Measurements from ENCODE around the gene TERB1.
A peak's percentile ranks its signal among the peaks of the same experiment; 100 is the strongest.
"Not testable (repeated sequence)": the region's sequence is repeated elsewhere in the genome, so short reads cannot be mapped to it uniquely, and the experiment has no call there.

TERB1 gene

DNA sequence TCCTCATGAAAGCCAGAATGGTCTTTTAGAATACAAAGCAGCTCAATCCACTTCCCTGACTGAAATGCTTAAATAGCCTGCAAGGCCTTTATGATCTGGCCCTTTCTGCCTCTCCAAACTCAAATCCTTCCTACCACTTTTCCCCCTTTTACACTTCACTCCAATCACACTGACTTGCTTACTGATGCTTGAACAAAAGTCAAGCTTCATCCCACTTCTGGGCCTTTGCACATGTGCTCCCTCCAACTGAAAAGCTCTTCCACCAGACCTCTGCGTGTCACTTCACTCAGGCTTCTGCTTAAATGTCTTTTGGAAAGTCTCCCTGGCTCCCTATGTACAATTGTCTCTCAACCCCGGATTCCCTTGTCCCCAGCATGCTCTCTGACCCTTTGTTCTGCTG is 13.3 kb upstream of the TERB1 start:
- DNase-seq (ENCODE audit: low spot score): no peak

DNA sequence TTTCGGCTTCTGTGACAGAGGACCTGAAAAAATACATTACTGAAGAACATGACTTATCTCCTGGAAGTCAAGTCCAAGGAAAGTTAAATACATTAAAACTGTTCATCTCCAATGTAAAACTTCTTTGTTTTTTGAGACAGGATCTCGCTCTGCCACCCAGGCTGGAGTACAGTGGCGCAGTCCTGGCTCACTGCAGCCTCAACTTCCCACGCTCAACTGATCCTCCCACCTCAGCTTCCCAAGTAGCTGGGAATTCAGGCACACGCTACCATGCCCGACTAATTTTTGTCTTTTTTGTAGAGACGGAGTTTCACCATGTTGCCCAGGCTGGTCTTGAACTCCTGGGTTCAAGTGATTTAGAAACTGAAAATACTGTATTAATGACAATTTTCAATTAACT is 9.7 kb upstream of the TERB1 start:
- DNase-seq (ENCODE audit: low spot score): no peak

DNA sequence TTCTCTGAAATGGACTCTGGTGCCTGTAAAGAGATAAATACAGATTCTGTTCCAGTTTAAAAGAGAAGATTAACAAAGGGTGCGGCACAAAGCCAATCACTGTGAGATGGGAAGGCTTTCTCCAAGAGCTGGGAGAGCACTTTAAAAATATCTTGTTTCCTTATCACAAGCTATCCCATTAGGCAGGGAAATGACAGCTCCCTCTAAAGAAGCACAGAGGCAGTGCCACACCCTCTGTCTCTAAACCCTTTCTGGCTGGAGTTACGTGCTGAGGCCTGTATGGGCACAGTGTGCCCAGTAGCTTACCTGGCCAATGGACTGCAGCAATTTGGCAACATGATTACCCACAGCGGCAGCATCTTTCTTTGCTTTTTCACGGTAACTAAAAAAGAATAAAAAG is 9.0 kb upstream of the TERB1 start:
- no peak for DNase-seq (ENCODE audit: low spot score)

DNA sequence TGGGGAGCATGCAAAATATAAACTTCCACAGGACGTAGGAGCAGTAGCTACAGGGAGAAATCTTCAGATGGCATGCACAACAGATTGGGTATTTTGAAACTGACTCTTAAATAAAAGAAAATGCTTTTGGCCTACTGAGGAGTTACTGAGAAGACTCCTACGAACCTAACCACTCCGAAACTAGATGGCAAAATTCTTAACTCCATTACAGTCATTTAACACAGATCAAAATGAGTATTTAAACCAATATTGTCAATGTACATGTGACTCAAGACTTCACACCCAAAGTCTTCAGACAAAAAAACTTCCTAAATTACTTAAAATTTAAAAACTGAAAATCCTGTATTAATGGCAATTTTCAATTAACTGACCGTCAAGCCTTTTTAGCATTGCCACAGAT is 8.4 kb upstream of the TERB1 start:
- no peak for DNase-seq (ENCODE audit: low spot score)

DNA sequence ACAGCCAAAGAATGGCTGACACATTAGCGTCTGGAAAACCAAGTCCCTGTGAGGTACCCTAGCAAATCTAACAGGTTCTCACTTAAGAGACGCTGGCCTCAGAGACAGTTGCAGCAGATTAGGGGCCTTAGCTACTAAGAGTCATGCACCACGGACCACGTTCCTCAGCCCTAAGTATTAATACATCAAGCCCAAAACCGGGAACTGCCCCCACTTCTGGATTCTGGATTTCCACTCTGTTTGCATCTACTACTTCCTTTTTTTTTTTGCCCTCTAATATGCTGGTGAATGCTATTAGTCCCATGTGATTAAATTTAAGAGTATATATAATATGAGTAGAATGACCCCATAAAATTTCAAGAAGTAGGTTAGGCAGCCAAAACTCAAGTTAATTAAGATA is 775 bp upstream of the TERB1 start:
- DNase-seq (ENCODE audit: low spot score): no peak

DNA sequence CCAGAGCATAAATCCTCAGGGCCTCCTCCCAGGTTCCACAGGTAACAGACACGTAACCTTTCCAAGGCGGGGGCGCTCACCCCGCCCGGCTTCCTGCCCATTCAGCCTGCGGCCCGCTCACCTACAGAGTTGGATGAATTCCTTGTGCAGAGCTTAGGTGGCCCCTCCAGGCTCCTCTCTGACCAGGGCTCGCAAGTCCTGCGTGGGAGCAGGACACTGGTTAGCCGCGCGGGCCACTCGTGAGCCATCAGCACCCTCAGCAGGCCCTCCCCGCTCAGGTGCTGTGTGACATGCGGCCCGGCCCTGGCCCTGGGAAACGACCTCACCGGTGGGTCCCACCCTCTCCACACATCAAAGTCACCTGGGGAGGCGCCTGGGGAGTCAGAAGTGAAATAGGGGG is 528 bp downstream of the TERB1 start:
- DNase-seq (ENCODE audit: low spot score): no peak

DNA sequence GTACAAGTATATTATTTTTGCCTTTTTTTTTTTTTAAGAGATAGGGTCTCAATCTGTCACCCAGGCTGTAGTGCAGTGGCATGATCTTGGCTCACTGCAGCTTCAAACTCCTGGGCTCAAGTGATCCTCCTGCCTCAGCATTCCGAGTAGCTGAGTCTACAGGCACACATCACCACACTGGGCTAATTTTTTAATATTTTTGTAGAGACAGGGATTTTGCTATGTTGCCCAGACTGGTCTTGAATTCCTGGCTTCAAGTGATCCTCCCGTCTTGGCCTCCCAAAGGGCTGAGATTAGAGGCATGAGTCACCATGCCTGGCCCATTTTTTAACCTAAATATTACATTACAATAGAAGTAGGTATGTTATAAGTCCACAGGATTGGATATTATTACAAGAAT is 3.2 kb downstream of the TERB1 start:
- no peak for DNase-seq (ENCODE audit: low spot score)

DNA sequence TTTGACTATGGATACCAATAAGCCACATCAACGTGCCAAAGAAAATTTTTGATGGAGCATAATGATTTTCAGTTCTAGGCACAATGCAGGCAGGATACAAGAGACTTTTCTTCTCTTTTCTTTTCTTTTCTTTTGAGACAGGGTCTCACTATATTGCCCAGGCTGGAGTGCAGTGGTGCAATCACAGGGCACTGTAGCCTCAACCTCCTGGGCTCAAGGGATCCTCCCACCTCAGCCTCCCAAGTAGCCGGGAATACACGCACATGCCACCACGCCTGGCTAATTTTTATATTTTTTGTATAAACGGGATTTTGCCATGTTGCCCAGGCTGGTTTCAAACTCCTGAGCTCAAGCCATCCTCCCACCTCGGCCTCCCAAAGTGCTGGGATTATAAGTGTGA is 7.4 kb downstream of the TERB1 start:
- DNase-seq (ENCODE audit: low spot score): not testable (repeated sequence)

DNA sequence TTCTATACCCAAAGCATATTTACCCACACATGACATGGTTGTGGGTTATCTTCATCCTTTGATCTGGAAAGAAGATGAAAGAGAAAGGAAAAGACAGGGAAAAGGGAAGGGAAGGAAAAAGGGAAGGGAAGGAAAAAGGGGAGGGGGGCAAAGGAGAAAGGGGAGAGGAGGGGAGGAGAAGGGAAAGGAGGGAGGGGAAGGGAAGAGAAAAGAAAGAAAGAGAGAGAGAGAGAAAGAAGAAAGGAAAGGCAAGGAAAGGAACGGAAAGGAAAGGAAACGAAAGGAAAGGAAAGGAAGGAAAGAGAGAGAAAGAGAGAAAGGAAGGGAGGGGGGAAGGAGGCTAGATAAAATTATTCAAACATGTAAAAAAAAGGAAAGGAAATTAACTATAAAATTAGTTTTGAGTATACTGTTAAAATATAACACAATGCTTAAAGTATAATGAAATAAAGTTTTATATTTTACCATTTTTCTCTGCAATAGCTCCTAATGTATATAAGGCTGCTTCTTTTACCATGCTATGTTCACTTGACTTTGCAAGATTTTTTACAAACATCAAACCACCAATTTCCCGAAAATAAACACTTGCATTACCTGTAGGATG is 11.2 kb downstream of the TERB1 start:
- DNase-seq (ENCODE audit: low spot score): no peak

DNA sequence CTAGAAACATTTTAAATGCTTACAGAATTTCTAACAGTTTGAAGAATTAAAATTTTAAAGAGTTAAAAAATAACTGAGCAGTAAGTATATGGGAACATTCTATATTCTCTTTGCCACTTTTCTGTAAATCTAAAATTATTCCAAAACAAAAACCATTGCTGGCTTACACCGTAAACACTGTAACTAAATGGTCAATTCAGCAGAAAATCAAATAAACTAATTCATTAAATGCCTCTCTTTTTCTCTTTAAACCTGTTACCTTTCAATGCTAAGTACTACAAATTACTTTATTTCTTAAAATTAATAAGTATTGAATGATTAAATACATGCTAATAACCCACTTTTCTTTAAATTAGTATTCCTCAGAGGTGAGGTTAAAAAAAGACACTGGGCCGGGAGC is 14.0 kb downstream of the TERB1 start:
- no peak for DNase-seq (ENCODE audit: low spot score)

DNA sequence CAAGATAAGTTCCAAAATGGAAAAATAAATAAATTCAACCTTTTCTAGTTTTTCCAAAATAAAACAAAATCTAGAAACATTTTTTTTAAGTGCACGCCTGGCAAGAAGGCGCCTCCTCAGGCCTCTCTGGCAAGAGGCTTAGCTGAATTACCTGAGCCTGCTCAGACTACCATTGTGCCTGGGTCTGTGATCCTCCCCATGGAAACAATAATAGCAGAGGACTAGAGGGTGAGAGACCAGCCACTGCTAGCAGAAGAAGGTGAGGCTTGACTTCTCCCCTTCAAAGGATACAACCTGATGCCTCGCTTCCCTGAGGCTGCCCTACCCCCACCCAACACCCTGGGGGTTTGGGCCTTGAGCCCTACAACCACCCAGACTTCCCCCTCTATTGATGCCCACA is 14.8 kb downstream of the TERB1 start:
- DNase-seq (ENCODE audit: low spot score): no peak

DNA sequence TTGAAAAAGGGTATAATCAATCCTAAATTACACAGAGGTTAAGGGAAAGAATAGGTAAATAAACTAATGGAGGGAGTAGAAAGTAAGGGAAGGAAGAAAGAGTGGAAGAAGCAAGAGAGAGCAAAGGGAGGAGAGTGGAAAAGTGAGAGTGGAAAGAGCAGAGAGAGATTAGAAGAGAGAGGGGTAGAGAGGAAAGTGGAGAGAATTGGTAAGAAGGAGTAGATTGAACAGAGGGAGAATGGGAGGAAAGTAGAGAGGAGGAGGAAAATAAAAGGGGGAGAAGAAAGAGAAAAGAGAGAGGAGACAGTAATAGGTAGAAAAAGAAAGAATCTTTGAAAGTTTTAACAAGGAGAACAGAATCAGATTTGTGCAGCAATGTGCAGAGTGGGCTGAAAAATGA is 24.9 kb downstream of the TERB1 start:
- no peak for DNase-seq (ENCODE audit: low spot score)

DNA sequence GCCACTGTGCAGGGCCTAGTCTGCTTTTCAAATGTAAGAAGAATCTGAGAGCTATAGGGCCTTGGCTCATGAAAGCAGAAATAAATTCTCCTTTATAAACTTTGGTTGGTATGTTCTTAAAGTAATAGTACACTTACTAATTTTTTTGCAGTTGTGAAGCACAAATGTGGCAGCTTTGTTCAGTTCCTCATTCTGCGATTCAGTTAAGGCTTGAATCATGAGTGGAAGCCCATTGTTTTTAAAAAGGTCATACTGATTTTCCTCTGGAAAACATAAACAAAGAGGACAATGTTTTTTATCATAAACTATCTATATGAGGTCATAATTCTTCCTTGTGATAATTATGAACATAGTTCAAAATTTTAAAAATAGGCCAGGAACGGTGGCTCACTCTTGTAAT is 26.4 kb downstream of the TERB1 start:
- peak; percentile 14 for DNase-seq (ENCODE audit: low spot score)

DNA sequence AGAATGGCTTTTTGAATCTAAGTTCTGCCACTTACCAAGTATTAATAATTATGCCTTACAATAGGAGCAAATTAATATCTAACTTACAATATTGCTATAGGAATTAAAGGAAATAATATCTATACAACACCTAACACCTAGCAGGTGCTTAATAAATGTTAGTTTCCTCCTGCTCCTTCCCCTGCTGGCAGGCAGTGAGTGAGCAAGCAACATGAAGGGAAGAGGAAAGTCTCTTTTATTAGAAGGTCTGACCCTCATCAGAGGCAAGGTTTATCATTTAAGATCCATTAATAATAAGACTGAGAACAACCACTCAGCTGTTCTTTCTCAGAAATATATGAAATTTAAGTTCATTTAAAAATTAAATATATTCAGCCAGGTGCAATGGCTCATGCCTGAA is 43.3 kb downstream of the TERB1 start:
- no peak for DNase-seq (ENCODE audit: low spot score)

DNA sequence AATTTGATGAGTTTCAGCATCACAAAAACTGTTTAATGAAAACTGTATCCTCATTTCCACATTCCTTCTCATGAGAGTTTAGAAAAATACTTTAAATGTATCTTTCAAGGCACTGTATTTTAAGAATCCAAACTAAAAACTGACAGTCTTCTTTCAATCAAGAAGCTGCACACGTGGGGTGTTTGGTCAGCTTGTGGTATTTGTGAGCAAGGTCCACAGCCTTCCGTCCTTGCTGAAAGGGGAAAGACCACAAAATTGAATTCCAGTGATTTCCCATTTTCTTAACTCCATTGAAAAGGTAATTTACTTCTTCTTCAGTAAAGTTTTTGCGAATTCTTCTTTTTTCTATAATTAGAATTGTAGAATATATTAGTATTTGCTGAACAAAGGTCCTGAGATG is 46.6 kb downstream of the TERB1 start:
- no peak for DNase-seq (ENCODE audit: low spot score)

DNA sequence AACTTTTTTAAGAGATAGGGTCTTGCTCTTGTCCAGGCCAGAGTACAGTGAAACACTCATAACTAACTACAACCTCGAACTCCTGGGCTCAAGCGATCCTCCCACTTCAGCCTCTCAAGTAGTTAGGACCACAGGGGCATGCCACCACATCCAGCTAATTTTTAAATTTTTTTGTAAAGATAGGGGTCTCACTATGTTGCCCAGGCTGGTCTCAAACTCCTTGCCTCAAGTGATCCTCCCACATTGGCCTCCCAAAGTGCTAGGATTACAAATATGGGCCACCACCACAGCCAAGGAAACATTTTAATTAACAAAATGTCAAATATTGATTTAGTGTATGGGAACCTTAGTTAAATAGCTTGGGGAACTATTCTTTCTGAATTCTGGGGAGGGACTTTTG is 47.2 kb downstream of the TERB1 start:
- no peak for DNase-seq (ENCODE audit: low spot score)

DNA sequence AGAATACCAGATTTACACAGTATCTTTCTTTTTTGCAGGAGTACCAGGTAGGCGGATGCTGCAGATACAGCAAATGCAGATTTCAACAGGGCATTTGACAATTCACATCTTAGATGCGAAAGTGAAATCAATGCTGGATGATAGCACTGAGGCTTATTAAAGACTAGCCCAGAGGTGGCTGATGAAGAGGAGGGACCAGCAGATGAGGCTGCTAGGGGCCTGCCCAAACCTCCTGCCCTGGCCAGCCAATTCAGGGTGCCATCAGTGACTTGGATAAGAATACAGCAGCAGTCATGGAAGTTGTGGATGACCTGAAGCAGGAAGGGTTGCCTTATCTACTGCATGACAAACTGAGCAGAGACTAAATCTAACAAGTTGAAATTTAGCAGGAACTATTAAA is 48.4 kb downstream of the TERB1 start:
- DNase-seq (ENCODE audit: low spot score): no peak

DNA sequence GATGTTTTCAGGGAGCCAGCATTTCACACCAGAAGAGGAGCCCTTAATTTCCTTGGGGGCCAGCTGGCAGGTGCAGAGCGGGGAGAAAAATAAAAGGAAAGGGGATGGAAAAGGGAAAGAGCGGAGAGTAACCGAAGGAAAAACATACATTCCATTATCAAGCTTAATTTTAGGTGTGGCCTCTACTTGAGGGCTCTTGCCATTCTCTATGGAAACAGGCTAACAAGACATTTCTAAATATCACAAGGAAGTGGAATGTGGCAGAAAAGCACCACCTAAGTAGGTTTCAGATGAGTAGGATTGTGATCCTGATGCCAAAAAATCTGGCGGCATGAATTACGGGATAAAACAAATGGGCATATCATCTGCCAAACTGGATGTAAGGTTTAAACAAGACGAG is 49.0 kb downstream of the TERB1 start:
- DNase-seq (ENCODE audit: low spot score): no peak

DNA sequence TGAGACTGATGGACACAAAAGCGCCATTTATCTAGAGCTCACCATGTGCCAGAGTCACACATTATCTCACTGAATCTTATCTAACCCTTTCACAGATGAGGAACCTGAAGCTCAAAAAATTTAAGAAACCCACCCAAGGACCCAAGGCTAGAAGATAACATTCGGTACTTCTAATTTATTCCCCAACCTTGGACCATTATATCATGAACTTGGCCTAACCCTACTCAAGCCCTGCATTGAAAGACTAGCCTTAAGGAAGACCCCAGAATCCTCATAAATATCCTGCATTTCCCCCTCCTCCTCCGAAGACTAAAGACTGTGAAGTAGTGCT is 49.4 kb downstream of the TERB1 start:
- no peak for DNase-seq (ENCODE audit: low spot score)

DNA sequence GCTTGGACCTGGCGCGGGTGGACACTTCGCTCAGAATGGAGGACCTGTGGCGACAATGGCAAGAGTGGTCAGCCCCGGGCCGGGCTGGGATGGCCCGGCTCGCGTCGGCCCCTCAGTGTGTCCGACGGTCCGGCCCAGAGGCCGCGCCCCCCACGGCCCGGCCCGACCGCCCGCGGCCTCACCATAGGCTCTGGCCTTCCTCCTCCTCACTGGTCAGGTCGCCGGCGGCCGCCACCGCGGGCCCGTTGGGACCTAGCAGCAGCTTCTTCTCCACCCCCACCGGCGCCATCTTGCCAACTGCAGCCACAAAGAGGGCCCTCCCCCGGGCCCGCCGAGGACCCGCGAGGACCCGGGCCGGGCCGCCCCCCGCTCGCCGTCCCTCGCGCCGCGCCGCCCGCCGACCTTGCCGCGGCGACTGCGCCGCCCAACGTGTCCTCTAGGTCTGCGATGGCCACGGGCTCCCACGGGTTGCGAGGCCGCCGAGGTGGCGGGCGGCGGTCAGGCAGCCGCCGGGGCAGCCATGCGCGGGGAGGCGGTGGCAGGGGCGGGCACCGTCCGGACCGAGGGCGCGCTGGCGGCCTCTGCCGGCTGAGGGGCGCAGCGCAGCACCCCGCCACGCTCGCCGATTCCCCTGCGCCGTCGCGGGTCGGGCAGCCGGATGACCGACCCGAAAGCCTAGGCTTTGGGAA is 49.9 kb downstream of the TERB1 start, which contains the start of gene DYNC1LI2:
Gene DYNC1LI2, minus strand, starts transcription at position 307 of the 689 bp plus-strand sequence. Its CDS starts 18 bp downstream, at position 289.
- DNase-seq (ENCODE audit: low spot score): peak; percentile 56

DNA sequence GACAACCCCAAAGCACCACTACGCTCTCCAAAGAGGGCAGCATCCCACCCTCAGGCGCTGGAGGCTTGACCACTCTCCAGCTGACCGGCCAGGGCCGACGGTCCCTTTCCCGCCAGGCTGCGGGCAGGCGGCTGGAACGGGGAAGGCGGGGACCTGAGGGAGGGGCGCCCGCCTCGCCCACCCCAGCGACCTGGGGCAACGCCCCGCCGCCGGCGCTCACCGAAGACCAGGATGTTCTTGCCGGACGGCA is 50.4 kb downstream of the TERB1 start:
- DNase-seq (ENCODE audit: low spot score): no peak

DNA sequence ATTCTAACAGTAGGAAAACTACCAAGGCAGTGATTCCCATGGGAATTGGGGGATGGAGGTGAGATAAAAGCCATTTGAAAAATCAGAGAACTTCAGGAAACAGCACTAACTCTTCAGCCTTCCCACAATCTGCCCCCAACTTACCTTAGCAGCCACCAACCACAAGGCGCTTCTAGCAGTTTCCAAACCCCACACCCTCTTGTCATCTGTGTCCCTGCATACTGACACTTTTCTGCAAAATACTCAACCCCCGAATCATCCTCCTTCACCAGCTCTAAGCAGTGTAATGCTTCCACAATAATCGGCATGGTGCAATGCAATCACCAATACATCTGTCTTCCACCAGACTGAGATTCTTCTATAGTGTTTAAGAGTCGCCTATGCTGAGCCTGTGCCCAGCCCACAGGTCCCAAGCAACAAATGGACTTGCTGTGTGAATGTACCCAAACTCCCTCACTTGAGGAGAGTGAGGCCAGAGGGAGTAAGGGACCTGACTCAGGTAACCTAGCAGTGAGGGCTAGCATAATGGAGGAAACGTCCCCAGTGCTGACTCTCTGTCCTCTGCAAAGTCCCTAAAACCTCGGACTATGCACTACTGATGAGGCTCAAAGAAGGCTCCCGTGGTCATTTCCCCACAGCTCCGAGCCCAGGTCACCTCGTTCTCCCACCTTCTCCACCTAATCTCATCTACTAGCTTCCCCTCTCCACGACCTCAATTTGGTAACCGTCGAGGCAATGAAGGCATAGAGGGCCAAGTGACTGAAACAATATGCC is 50.9 kb downstream of the TERB1 start:
- no peak for DNase-seq (ENCODE audit: low spot score)

DNA sequence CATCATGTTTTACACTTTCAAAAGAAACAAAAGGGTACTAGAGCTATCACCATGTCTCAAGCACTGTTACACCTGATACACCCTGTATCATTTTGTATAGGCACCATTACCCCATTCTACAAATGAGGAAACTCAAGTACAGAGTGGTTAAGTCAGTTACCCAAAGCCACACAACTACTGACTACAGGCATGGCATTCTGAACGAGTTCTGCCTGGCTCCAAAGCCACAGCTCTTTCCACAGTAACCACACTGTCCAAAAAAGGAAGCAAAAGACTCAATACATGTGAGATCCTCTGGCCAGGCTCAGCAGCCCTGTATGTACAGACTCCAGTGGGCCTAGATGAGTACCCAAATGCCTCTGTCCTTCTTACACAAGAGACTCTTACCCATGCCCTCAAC is 54.7 kb downstream of the TERB1 start:
- no peak for DNase-seq (ENCODE audit: low spot score)

DNA sequence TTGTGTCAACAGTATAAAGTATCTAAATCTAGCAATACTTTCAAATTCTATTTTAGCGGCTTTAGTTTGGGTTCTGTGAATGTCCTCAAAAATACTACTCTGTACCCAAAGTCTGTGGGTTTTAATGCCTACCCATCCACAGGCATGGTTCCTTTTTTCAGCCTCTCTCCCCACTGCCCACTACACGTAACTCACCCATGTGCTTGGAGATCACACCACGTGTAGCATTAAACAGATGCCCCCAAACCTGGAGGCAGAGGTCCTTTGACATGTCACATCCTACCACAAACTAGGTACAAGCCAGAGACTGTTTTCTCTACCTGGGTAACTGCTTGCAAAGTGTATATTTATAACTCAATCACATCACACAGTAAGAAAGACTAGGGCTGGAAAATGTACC is 55.3 kb downstream of the TERB1 start:
- DNase-seq (ENCODE audit: low spot score): no peak

Measured in COLO829 (cell line).